WTC11 (cell line): ENCODE data around the gene SLCO2A1.

ENCODE experiments used
- EMX1 ChIP-seq: fragments of 250-450 bp; sonication (Bioruptor Pico); IDR thresholded peaks from 2 replicates; pipeline ENCODE4 v1.8.0; 2021; ENCODE audit warnings: mild to moderate bottlenecking
- NR1H2 ChIP-seq: sonication (generic); formaldehyde crosslinking; IDR thresholded peaks from 2 replicates; pipeline ENCODE4 v1.9.0; 2021; ENCODE audit warnings: mild to moderate bottlenecking, moderate library complexity, missing genetic modification reagents
- NR2C2 ChIP-seq: sonication (generic); formaldehyde crosslinking; IDR thresholded peaks from 2 replicates; pipeline ENCODE4 v1.8.0; 2022; ENCODE audit warnings: mild to moderate bottlenecking, missing genetic modification reagents
- TEAD4 ChIP-seq: sonication (generic); formaldehyde crosslinking; IDR thresholded peaks from 2 replicates; pipeline ENCODE4 v1.8.0; 2022; ENCODE audit warnings: mild to moderate bottlenecking, missing genetic modification reagents
- ZNF219 ChIP-seq: sonication (generic); formaldehyde crosslinking; IDR thresholded peaks from 2 replicates; pipeline ENCODE4 v1.8.0; 2023; ENCODE audit warnings: missing genetic modification reagents, mild to moderate bottlenecking, borderline replicate concordance
- ZNF423 ChIP-seq: fragments of 250-450 bp; sonication (Bioruptor Pico); IDR thresholded peaks from 2 replicates; pipeline ENCODE4 v2.1.2; 2022; ENCODE audit warnings: mild to moderate bottlenecking, moderate library complexity
- TF ChIP-seq, protein P1 (sequence below): sonication (generic); formaldehyde crosslinking; IDR thresholded peaks from 2 replicates; pipeline ENCODE4 v1.8.1; 2023; ENCODE audit warnings: mild to moderate bottlenecking, moderate library complexity, missing genetic modification reagents
- TF ChIP-seq, protein P2 (sequence below): fragments of 200-600 bp; IDR thresholded peaks from 2 replicates; pipeline ENCODE4 v1.8.0; 2022; ENCODE audit warnings: antibody characterized with exemption
- TF ChIP-seq, protein P3 (sequence below): sonication (generic); formaldehyde crosslinking; IDR thresholded peaks from 2 replicates; pipeline ENCODE4 v1.8.1; 2022; ENCODE audit warnings: low read depth, missing genetic modification reagents, borderline replicate concordance
- TF ChIP-seq, protein P4 (sequence below): sonication (generic); formaldehyde crosslinking; IDR thresholded peaks from 2 replicates; pipeline ENCODE4 v1.8.0; 2023; ENCODE audit warnings: missing genetic modification reagents
- TF ChIP-seq, protein P5 (sequence below): sonication (generic); formaldehyde crosslinking; IDR thresholded peaks from 2 replicates; pipeline ENCODE4 v1.8.0; 2023; ENCODE audit warnings: mild to moderate bottlenecking, missing genetic modification reagents

DNA sequence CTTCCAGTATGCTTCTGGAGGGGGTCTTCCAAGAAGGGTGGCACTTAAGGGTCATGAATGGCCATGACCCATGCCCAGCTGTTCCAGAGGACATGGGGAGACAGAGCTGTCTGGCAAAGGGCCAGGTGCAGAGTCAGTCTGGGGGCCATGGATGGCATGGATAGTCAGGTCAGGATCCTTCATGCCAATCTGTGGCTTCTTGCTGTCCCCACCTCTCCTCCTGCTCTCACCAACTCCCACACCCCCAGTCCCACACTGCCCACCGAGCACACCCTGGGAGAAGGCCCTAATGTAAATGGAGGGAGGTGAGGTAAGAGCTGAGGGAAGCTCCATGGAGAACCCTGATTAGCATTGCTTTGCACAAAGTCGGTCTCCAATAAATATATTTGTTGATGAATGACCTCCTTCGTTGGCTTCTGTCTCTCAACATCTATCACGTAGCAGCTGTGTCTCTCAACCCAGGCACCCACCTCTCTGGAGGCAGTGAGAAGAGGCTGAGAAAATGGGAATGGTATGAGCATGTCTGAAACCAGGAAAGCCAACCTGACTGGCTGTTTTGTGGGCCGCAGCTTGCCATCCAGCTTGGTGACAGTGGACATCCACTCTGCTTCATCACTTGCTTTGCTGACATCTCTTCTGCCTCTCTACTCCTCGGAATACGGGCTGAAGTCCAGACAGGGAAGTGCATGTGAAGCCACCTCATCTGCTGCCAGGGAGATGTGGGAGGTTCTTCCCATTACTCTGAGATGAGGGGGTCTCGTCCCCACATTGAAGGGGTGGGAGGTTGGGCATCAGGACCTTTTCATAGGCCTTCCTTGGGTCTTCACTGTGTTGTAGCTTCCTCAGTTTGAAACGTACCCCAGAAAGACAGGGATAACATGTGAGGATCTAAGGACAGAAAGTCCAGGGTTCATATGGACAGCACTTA lies 96.4 kb downstream of the SLCO2A1 start:
- TF ChIP-seq, protein P1, sequence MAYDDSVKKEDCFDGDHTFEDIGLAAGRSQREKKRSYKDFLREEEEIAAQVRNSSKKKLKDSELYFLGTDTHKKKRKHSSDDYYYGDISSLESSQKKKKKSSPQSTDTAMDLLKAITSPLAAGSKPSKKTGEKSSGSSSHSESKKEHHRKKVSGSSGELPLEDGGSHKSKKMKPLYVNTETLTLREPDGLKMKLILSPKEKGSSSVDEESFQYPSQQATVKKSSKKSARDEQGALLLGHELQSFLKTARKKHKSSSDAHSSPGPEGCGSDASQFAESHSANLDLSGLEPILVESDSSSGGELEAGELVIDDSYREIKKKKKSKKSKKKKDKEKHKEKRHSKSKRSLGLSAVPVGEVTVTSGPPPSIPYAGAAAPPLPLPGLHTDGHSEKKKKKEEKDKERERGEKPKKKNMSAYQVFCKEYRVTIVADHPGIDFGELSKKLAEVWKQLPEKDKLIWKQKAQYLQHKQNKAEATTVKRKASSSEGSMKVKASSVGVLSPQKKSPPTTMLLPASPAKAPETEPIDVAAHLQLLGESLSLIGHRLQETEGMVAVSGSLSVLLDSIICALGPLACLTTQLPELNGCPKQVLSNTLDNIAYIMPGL (CRISPR knock-in tag), result no peak
- TF ChIP-seq, protein P2, sequence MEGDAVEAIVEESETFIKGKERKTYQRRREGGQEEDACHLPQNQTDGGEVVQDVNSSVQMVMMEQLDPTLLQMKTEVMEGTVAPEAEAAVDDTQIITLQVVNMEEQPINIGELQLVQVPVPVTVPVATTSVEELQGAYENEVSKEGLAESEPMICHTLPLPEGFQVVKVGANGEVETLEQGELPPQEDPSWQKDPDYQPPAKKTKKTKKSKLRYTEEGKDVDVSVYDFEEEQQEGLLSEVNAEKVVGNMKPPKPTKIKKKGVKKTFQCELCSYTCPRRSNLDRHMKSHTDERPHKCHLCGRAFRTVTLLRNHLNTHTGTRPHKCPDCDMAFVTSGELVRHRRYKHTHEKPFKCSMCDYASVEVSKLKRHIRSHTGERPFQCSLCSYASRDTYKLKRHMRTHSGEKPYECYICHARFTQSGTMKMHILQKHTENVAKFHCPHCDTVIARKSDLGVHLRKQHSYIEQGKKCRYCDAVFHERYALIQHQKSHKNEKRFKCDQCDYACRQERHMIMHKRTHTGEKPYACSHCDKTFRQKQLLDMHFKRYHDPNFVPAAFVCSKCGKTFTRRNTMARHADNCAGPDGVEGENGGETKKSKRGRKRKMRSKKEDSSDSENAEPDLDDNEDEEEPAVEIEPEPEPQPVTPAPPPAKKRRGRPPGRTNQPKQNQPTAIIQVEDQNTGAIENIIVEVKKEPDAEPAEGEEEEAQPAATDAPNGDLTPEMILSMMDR, result no peak
- TF ChIP-seq ZNF423 (CRISPR knock-in tag) (no peak), ZNF219 (no peak), NR1H2 (CRISPR knock-in tag) (no peak), NR2C2 (CRISPR knock-in tag) (no peak), TEAD4 (CRISPR knock-in tag) (no peak), EMX1 (no peak)
- TF ChIP-seq, protein P3, sequence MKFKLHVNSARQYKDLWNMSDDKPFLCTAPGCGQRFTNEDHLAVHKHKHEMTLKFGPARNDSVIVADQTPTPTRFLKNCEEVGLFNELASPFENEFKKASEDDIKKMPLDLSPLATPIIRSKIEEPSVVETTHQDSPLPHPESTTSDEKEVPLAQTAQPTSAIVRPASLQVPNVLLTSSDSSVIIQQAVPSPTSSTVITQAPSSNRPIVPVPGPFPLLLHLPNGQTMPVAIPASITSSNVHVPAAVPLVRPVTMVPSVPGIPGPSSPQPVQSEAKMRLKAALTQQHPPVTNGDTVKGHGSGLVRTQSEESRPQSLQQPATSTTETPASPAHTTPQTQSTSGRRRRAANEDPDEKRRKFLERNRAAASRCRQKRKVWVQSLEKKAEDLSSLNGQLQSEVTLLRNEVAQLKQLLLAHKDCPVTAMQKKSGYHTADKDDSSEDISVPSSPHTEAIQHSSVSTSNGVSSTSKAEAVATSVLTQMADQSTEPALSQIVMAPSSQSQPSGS (CRISPR knock-in tag), result no peak
- TF ChIP-seq, protein P4, sequence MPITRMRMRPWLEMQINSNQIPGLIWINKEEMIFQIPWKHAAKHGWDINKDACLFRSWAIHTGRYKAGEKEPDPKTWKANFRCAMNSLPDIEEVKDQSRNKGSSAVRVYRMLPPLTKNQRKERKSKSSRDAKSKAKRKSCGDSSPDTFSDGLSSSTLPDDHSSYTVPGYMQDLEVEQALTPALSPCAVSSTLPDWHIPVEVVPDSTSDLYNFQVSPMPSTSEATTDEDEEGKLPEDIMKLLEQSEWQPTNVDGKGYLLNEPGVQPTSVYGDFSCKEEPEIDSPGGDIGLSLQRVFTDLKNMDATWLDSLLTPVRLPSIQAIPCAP (CRISPR knock-in tag), result no peak
- TF ChIP-seq, protein P5, sequence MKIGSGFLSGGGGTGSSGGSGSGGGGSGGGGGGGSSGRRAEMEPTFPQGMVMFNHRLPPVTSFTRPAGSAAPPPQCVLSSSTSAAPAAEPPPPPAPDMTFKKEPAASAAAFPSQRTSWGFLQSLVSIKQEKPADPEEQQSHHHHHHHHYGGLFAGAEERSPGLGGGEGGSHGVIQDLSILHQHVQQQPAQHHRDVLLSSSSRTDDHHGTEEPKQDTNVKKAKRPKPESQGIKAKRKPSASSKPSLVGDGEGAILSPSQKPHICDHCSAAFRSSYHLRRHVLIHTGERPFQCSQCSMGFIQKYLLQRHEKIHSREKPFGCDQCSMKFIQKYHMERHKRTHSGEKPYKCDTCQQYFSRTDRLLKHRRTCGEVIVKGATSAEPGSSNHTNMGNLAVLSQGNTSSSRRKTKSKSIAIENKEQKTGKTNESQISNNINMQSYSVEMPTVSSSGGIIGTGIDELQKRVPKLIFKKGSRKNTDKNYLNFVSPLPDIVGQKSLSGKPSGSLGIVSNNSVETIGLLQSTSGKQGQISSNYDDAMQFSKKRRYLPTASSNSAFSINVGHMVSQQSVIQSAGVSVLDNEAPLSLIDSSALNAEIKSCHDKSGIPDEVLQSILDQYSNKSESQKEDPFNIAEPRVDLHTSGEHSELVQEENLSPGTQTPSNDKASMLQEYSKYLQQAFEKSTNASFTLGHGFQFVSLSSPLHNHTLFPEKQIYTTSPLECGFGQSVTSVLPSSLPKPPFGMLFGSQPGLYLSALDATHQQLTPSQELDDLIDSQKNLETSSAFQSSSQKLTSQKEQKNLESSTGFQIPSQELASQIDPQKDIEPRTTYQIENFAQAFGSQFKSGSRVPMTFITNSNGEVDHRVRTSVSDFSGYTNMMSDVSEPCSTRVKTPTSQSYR, result no peak
